HCT116 (cell line): Measurements from ENCODE around the gene PCDHGB4. TPM values are rescaled to one million over a fixed set of nuclear protein-coding genes. Genes with fewer than 3 reads are reported as not detected.

ENCODE experiments used
- ATAC-seq: fragments of 200-7000 bp; cut with Tn5 transposase; 2 replicates; pipeline ENCODE4 v1.9.1; 2020; ENCODE audit warnings: mild to moderate bottlenecking, moderate library complexity
- BruUV-seq: library from RNA; stranded (reverse); fragments of 400-500 nt; replicated peaks from 2 replicates; lab custom pipeline; 2021; lab: Mats Ljungman, UMichigan
- CTCF ChIA-PET: fragments of 300-600 bp; sonication (Branson Sonifier 250); formaldehyde crosslinking; loops from one replicate; lab custom pipeline; 2021; ENCODE audit warnings: antibody characterized with exemption; lab: Charles Lee
- POLR2A ChIA-PET: fragments of 300-600, 350-600 bp; sonication (Branson Sonifier 250); formaldehyde crosslinking; loops from one replicate; lab custom pipeline; 2021; ENCODE audit warnings: antibody characterized with exemption; lab: Charles Lee
- RAD21 ChIA-PET, 2 experiments: fragments of 300-600 bp; sonication (Branson Sonifier 250); formaldehyde crosslinking; loops; one replicate each; lab custom pipeline; 2023; ENCODE audit warnings: low total read pairs in 2 of 2; ENCODE audit not compliant: uncharacterized antibody in 2 of 2, unreplicated experiment in 2 of 2, low non-redundant PET in 1 of 2; lab: Charles Lee
- DNase-seq: peaks from one replicate; pipeline ENCODE4 v3.0.0-alpha.2; 2010; ENCODE audit warnings: low read depth, low spot score
- H2AFZ ChIP-seq: fragments of 200-600 bp; shearing (Covaris generic), sonication (generic); 2 replicates; pipeline ENCODE4 v1.6.1; 2017; ENCODE audit warnings: low read depth, mixed run types, mixed read lengths, antibody characterized with exemption, low read length; ENCODE audit not compliant: poor library complexity, severe bottlenecking
- H3K27ac ChIP-seq: 2 replicates; pipeline ENCODE4 v1.5.1; 2012; ENCODE audit warnings: low read depth, low read length
- H3K27me3 ChIP-seq: fragments of 200-600 bp; sonication (generic); 2 replicates; pipeline ENCODE4 v1.6.1; 2016; ENCODE audit warnings: mixed run types, low read length, mixed read lengths; ENCODE audit not compliant: insufficient read depth
- H3K36me3 ChIP-seq, 2 experiments: fragments of 200-500 bp in 1 of 2; fragments of 200-600 bp in 1 of 2; sonication (Bioruptor generic) in 1 of 2; sonication (generic) in 1 of 2; 2 replicates each; pipeline versions ENCODE4 v1.5.1 to v1.6.1; 2014 to 2016; ENCODE audit warnings: low read length in 2 of 2, inconsistent platforms in 1 of 2, mixed read lengths in 1 of 2, mixed run types in 1 of 2; ENCODE audit not compliant: insufficient read depth in 2 of 2, control insufficient read depth in 1 of 2
- H3K4me1 ChIP-seq, 2 experiments: fragments of 200-600 bp in 1 of 2; sonication (generic) in 1 of 2; 2 replicates each; pipeline versions ENCODE4 v1.5.1 to v1.6.1; 2012 to 2017; ENCODE audit warnings: low read length in 2 of 2, inconsistent platforms in 1 of 2, mild to moderate bottlenecking in 1 of 2, mixed read lengths in 1 of 2, mixed run types in 1 of 2, moderate library complexity in 1 of 2; ENCODE audit not compliant: insufficient read depth in 2 of 2, control insufficient read depth in 1 of 2
- H3K4me2 ChIP-seq: fragments of 200-600 bp; sonication (generic); 2 replicates; pipeline ENCODE4 v1.6.1; 2017; ENCODE audit warnings: mixed run types, low read length, mixed read lengths
- H3K4me3 ChIP-seq, 2 experiments: fragments of 200-600 bp in 1 of 2; sonication (generic) in 1 of 2; replicated peaks in 1 of 2; 2 replicates each; pipeline ENCODE4 v1.5.1; 2011 to 2016; ENCODE audit warnings: low read length in 2 of 2, control low read depth in 1 of 2, low read depth in 1 of 2, mild to moderate bottlenecking in 1 of 2, mixed read lengths in 1 of 2, mixed run types in 1 of 2
- H3K79me2 ChIP-seq: fragments of 200-600 bp; sonication (generic); 2 replicates; pipeline ENCODE4 v1.6.1; 2017; ENCODE audit warnings: mild to moderate bottlenecking, mixed run types, low read length, moderate library complexity, mixed read lengths; ENCODE audit not compliant: insufficient read depth
- H3K9ac ChIP-seq: fragments of 200-600 bp; sonication (generic); 2 replicates; pipeline ENCODE4 v1.6.1; 2016; ENCODE audit warnings: low read length, mixed read lengths
- H3K9me2 ChIP-seq: fragments of 200-600 bp; sonication (generic), shearing (Covaris generic); 2 replicates; pipeline ENCODE4 v1.6.1; 2017; ENCODE audit warnings: mixed run types, mild to moderate bottlenecking, moderate library complexity; ENCODE audit not compliant: insufficient read depth
- H3K9me3 ChIP-seq, 2 experiments: fragments of 200-500 bp in 1 of 2; fragments of 200-600 bp in 1 of 2; sonication (Bioruptor generic) in 1 of 2; sonication (generic) in 1 of 2; 2 replicates each; pipeline ENCODE4 v1.6.1; 2014 to 2017; ENCODE audit warnings: low read length in 2 of 2, mixed read lengths in 2 of 2, inconsistent platforms in 1 of 2, low read depth in 1 of 2, mild to moderate bottlenecking in 1 of 2, mixed run types in 1 of 2, moderate library complexity in 1 of 2; ENCODE audit not compliant: control insufficient read depth in 1 of 2, insufficient read depth in 1 of 2
- H4K20me1 ChIP-seq: fragments of 200-600 bp; sonication (generic), shearing (Covaris generic); 2 replicates; pipeline ENCODE4 v1.6.1; 2017; ENCODE audit warnings: mixed run types, mild to moderate bottlenecking, moderate library complexity; ENCODE audit not compliant: insufficient read depth
- CEBPB ChIP-seq: IDR thresholded peaks from 2 replicates; pipeline ENCODE4 v1.6.1; 2012; ENCODE audit warnings: low read depth
- CTCF ChIP-seq, 3 experiments: fragments of 200-600 bp in 1 of 3; sonication (generic) in 1 of 3; IDR thresholded peaks in 2 of 3; conservative IDR thresholded peaks in 1 of 3; 2 replicates each; pipeline ENCODE4 v1.5.1; 2012 to 2017; ENCODE audit warnings: low read depth in 2 of 3, low read length in 2 of 3, antibody characterized with exemption in 1 of 3, borderline replicate concordance in 1 of 3, control low read depth in 1 of 3, mild to moderate bottlenecking in 1 of 3, mixed read lengths in 1 of 3, mixed run types in 1 of 3, moderate library complexity in 1 of 3; ENCODE audit not compliant: insufficient read depth in 1 of 3
- ELF1 ChIP-seq: IDR thresholded peaks from 2 replicates; pipeline ENCODE4 v1.6.1; 2012; ENCODE audit warnings: low read depth, borderline replicate concordance
- EZH2 ChIP-seq: fragments of 200-600 bp; sonication (generic); IDR thresholded peaks from 2 replicates; pipeline ENCODE4 v1.6.1; 2017; ENCODE audit warnings: antibody characterized with exemption, mixed run types
- EZH2phosphoT487 ChIP-seq: fragments of 200-600 bp; IDR thresholded peaks from 2 replicates; pipeline ENCODE4 v1.6.1; 2018; ENCODE audit warnings: antibody characterized with exemption, borderline replicate concordance
- FOSL1 ChIP-seq: IDR thresholded peaks from 2 replicates; pipeline ENCODE4 v1.6.1; 2012; ENCODE audit warnings: low read depth
- JUND ChIP-seq: IDR thresholded peaks from 2 replicates; pipeline ENCODE4 v1.6.1; 2012
- POLR2A ChIP-seq: IDR thresholded peaks from 2 replicates; pipeline ENCODE4 v1.7.0; 2011; ENCODE audit warnings: borderline replicate concordance; ENCODE audit not compliant: insufficient read depth, insufficient read length; ENCODE audit errors: extremely low read depth
- POLR2AphosphoS5 ChIP-seq: IDR thresholded peaks from 2 replicates; pipeline ENCODE4 v1.6.1; 2011; ENCODE audit warnings: mild to moderate bottlenecking, low read depth, low read length, moderate library complexity
- RAD21 ChIP-seq: IDR thresholded peaks from 2 replicates; pipeline ENCODE4 v1.6.1; 2012; ENCODE audit warnings: low read depth, mild to moderate bottlenecking
- REST ChIP-seq: IDR thresholded peaks from 2 replicates; pipeline ENCODE4 v1.6.1; 2012; ENCODE audit warnings: low read depth
- SP1 ChIP-seq: IDR thresholded peaks from 2 replicates; pipeline ENCODE4 v1.6.1; 2012; ENCODE audit warnings: low read depth
- SRF ChIP-seq: IDR thresholded peaks from 2 replicates; pipeline ENCODE4 v1.6.1; 2012; ENCODE audit warnings: low read depth
- ZBTB33 ChIP-seq: IDR thresholded peaks from 2 replicates; pipeline ENCODE4 v1.6.1; 2011; ENCODE audit warnings: mild to moderate bottlenecking, low read length, moderate library complexity; ENCODE audit not compliant: insufficient replicate concordance; ENCODE audit errors: extremely low read depth
- ZFX ChIP-seq: fragments of 450-650 bp; IDR thresholded peaks from 2 replicates; pipeline ENCODE4 v1.6.1; 2017
- ZNF274 ChIP-seq: fragments of 200-500 bp; sonication (Bioruptor generic); IDR thresholded peaks from 2 replicates; pipeline ENCODE4 v1.6.1; 2014; ENCODE audit warnings: mild to moderate bottlenecking, low read depth, low read length, inconsistent platforms
- intact Hi-C: fragments of 100-400 bp; cut with micrococcal nuclease; formaldehyde crosslinking; loops from 2 replicates; pipeline ENCODE4 v1.10.0; 2022
- total RNA-seq: library from RNA; stranded (reverse); gene quantifications from one replicate; pipeline ENCODE4 v1.2.1, GENCODE V29; 2021; ENCODE audit not compliant: unreplicated experiment

The PCDHGB4 gene
- total RNA-seq, 1 experiment from 2014 or later: not detected

GRCh38 chr5:141434006-141434405 lies 46.5 kb downstream of the PCDHGB4 start:
- H2AFZ ChIP-seq: no peak overlapping the region
- no TSS peak for BruUV-seq
- H3K9me2 ChIP-seq: no peaks in the 10 kb centered on the region
- ChIA-PET POLR2A (no interaction called here), CTCF (no interaction called here), RAD21 (no interaction called here)
- ATAC-seq (no peak), DNase-seq (no peak)
- no peaks in the 10 kb centered on the region for H3K27me3 ChIP-seq
- no peak overlapping the region for H3K4me3 ChIP-seq
- H3K9me3 ChIP-seq: peaks cover 0 to 8% of the 10 kb centered on the region in 2 experiments; a peak in 2 of 4 replicates
- H3K79me2 ChIP-seq: no peaks in the 10 kb centered on the region
- intact Hi-C loops: no loop called here
- H4K20me1 ChIP-seq: no peaks in the 10 kb centered on the region
- no peak overlapping the region for H3K9ac ChIP-seq
- H3K36me3 ChIP-seq: no peaks in the 10 kb centered on the region
- H3K27ac ChIP-seq: no peak overlapping the region
- no peak for TF ChIP-seq CTCF (IDR thresholded peaks at IDR 0.05 in 2 of 3, conservative IDR thresholded peaks at IDR 0.05 in 1 of 3; ENCODE audit: borderline replicate concordance in 1 of 3, insufficient read depth in 1 of 3, low read depth in 2 of 3, low read length in 2 of 3)
- TF ChIP-seq RAD21: no peak
- TF ChIP-seq EZH2: no peak
- no peak for TF ChIP-seq EZH2phosphoT487
- TF ChIP-seq ZNF274: no peak
- no peak for TF ChIP-seq ELF1
- TF ChIP-seq REST: no peak
- TF ChIP-seq SRF: no peak
- no peak for TF ChIP-seq ZBTB33
- no peak for TF ChIP-seq POLR2A
- no peak for TF ChIP-seq SP1
- TF ChIP-seq FOSL1: no peak
- no peak for TF ChIP-seq JUND
- no peak for TF ChIP-seq ZFX
- no peak for TF ChIP-seq CEBPB
- no peak for TF ChIP-seq POLR2AphosphoS5
- H3K4me1 ChIP-seq: no peaks in the 10 kb centered on the region
- H3K4me2 ChIP-seq: no peak overlapping the region
